Measurements from ENCODE around the gene SLC22A23.

Gene SLC22A23

DNA sequence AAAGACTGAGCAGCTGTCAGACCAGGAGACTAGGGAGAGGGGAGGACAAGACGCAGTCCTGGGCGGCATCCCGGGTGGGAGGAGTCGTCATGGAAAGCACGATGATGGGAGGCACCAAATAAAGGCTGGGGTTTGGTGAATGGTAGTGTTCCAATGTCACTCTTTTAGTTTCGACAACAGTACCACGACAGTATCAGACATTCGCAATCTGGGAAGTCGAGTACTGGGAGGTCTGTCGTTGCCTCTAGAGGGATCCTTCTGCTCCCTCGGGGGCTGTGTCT lies 166.0 kb downstream of the SLC22A23 start:
- DNase-seq (ENCODE audit: extremely low read depth, low read depth): no peak
- TF ChIP-seq, protein P1, sequence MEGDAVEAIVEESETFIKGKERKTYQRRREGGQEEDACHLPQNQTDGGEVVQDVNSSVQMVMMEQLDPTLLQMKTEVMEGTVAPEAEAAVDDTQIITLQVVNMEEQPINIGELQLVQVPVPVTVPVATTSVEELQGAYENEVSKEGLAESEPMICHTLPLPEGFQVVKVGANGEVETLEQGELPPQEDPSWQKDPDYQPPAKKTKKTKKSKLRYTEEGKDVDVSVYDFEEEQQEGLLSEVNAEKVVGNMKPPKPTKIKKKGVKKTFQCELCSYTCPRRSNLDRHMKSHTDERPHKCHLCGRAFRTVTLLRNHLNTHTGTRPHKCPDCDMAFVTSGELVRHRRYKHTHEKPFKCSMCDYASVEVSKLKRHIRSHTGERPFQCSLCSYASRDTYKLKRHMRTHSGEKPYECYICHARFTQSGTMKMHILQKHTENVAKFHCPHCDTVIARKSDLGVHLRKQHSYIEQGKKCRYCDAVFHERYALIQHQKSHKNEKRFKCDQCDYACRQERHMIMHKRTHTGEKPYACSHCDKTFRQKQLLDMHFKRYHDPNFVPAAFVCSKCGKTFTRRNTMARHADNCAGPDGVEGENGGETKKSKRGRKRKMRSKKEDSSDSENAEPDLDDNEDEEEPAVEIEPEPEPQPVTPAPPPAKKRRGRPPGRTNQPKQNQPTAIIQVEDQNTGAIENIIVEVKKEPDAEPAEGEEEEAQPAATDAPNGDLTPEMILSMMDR (IDR thresholded peaks at IDR 0.05; ENCODE audit: low read depth, low read length): no peak

DNA sequence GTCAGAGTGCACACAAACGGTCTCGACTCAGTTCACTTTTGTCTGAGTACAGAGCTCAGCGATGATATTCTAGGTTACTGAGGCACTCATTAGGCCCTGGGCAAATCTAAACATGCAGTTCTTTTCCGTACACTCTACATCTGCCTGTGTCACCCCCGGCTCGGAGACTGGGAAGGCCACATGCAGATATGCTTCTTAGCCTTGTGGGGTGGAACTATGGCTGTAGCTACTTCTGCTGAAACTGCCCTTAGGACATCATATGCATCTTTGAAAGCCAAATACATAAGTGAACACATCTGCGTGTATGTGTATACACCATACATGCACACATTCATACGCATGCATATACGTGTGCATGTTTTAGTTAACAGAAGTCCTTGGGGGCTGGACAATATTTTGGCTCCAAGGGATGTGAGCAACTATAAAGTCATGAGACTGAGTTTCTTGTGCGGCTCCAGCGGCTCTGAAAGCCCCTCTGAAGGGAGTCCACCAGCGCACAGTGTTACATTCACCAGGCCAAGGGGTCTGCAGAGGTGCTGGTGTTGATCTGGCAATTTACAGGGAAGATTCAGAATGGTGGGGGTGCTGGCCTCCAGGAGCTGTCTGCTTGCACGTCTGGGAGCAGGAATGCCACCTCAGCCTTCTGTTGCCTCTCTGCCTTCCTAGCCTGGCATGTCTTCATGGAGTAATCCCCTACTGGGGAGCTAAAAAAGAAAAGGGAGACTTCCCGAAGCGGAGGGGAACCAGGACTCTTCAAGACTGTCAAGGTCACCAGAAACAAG lies 166.5 kb downstream of the SLC22A23 start:
- no peak for DNase-seq (ENCODE audit: extremely low read depth, low read depth)
- TF ChIP-seq, protein P1 (IDR thresholded peaks at IDR 0.05; ENCODE audit: low read depth, low read length): no peak

DNA sequence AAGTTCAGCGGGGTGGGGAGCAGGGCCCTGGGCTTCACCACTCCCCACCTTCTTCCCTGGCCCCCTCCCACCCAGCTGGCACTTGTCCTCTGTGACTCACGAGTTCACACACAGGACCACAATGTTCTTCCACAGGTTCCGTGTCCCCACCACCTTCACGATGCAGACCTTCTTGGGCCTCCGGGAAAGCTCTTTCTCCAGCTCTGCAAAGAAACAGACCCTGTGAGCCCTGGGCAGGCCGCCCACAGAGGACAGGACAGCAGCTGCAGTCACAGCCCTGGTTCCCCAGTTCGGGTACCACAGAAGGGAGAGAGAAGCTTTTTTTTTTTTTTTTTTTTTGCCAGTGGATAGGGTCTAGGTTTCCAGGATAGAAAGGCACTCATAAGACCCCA lies 167.2 kb downstream of the SLC22A23 start:
- no peak for DNase-seq (ENCODE audit: extremely low read depth, low read depth)
- TF ChIP-seq, protein P1 (IDR thresholded peaks at IDR 0.05; ENCODE audit: low read depth, low read length): no peak

DNA sequence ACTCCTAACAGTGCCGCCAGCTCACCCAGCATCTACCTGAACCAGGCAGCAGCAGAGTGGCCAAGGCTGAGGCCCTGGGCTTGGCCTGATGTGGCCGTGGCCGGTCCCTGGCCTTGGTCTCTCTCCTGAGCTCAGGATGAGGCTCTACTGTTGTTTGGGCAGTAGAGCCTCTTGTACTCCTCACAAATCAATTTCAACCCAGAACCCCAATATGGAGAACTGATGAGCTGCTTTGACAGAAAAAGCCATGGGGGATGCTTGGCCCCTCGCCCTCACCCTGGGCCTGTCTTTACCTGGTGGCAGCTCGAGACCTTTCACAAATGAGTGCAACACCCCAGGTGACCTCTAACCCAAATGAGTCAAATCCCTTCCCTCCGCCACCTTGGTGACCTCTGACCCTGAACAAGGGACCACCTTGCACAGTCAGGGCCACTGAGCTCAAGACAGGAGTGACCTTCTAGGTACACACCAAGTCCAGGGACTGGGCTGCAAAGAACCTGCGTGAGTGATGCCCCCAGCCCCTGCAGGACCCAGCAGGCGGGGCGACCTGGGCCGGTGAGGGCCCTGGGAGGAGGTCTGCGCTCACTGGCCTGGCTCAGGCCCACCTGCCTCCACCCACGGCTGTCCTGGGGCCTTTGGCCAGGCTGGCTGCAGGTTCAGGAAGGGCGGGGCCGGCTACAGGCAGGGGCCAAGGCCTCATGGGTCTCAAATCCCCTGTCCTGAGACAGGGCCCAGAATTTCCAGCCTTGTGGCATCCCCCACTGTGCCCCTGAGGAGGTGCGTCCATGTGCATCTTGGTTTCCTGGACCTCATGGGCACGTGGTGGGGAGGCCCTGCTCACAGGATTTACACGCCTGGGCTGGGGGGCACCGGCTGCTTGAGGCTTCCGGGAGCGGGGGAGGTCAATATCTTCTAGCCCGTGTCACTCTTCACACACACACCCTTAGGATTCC lies 167.9 kb downstream of the SLC22A23 start:
- no peak for DNase-seq (ENCODE audit: extremely low read depth, low read depth)
- TF ChIP-seq, protein P1 (IDR thresholded peaks at IDR 0.05; ENCODE audit: low read depth, low read length): no peak

DNA sequence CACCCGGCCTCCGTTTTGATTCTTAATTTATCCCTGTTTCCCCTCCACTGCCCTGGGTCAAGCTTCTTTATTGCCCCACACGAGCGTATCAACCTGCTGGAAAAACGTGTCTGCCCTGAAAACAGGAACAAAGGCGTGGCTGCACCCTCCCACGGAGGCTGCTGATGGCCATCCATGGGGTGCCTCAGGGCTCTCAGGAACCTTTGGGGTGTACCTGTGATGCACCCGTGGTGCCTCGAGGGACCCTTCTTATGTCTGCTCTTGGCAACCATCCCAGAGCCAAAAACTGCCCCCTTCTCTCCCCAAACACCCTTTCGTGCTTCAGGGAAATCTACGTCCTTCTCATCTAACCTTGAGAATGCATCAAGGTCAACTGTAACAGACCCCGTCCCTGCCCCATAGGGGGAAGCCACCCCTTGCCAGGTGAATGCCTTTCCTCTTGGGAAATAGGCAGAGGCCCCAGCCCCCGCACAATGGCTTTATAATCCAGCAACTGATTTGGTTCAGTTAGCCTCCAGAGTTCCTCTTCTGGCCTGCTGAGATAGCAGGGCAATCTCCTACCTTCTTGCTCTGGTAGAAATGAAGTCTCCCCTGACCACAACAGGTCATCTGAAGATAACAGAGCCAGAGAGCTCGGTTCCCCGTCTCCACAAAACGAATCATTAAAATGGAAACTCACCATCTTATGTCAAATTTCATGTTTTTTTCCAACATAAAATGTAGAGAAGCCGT lies 168.7 kb downstream of the SLC22A23 start:
- TF ChIP-seq, protein P1 (IDR thresholded peaks at IDR 0.05; ENCODE audit: low read depth, low read length): no peak
- no peak for DNase-seq (ENCODE audit: extremely low read depth, low read depth)

DNA sequence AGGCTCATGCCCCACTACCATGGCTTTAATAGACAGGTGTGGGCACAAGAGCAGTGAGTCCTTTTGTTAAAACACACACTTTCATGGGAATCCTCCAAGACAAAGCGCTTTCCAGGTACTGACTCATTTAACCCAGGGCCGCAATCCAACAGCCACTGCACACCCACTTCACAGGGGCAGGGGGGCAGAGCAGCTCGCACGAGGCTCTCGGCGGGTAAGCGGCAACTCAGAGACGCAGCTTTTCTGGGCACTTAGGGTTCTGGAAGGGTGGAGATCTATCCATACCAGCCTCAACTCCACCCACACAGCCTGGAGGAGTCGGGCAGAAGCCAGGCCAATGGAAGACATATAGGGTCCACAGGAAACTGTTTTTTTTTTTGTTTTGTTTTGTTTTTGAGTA lies 169.5 kb downstream of the SLC22A23 start:
- DNase-seq (ENCODE audit: extremely low read depth, low read depth): no peak
- TF ChIP-seq, protein P1 (IDR thresholded peaks at IDR 0.05; ENCODE audit: low read depth, low read length): no peak

Data from AG09319 (cell line).